OCI-LY7 (cell line): Measurements from ENCODE around the gene CDR2L. TPM values are rescaled to one million over a fixed set of nuclear protein-coding genes. Genes with fewer than 3 reads are reported as not detected.

Source experiments
- BruUV-seq: library from RNA; stranded (reverse); fragments of 400-500 nt; replicated peaks from 2 replicates; lab custom pipeline; 2021; lab: Mats Ljungman, UMichigan
- CTCF ChIA-PET: fragments of 300-600 bp; sonication (Branson Sonifier 250); formaldehyde crosslinking; loops from one replicate; lab custom pipeline; 2022; ENCODE audit warnings: antibody characterized with exemption; ENCODE audit not compliant: unreplicated experiment; lab: Charles Lee
- POLR2A ChIA-PET: fragments of 300-600 bp; sonication (Branson Sonifier 250); formaldehyde crosslinking; loops from one replicate; lab custom pipeline; 2022; ENCODE audit warnings: antibody characterized with exemption; lab: Charles Lee
- DNase-seq: peaks from one replicate; pipeline ENCODE4 v3.0.0-alpha.2; 2015; ENCODE audit warnings: low spot score
- H2AFZ ChIP-seq: fragments of 200-600 bp; sonication (generic), shearing (Covaris generic); 2 replicates; pipeline ENCODE4 v1.6.1; 2014; ENCODE audit warnings: mild to moderate bottlenecking, antibody characterized with exemption, low read length, moderate library complexity
- H3K27ac ChIP-seq: fragments of 200-600 bp; sonication (generic); 2 replicates; pipeline ENCODE4 v1.5.1; 2014; ENCODE audit warnings: mixed run types, low read depth, mild to moderate bottlenecking, moderate library complexity, low read length, inconsistent platforms; ENCODE audit not compliant: poor library complexity, severe bottlenecking
- H3K36me3 ChIP-seq: fragments of 200-600 bp; sonication (generic); 2 replicates; pipeline ENCODE4 v1.6.1; 2014; ENCODE audit warnings: mild to moderate bottlenecking, antibody characterized with exemption, low read length, moderate library complexity, mixed read lengths; ENCODE audit not compliant: insufficient read depth
- H3K4me1 ChIP-seq: fragments of 200-600 bp; sonication (generic); 2 replicates; pipeline ENCODE4 v1.5.1; 2014; ENCODE audit warnings: mild to moderate bottlenecking, low read length; ENCODE audit not compliant: insufficient read depth, poor library complexity, severe bottlenecking
- H3K4me2 ChIP-seq: fragments of 200-600 bp; sonication (generic); 2 replicates; pipeline ENCODE4 v1.6.1; 2014; ENCODE audit warnings: mild to moderate bottlenecking, low read length
- H3K4me3 ChIP-seq: fragments of 200-600 bp; sonication (generic); 2 replicates; pipeline ENCODE4 v1.5.1; 2014; ENCODE audit warnings: mild to moderate bottlenecking, low read depth, low read length; ENCODE audit not compliant: poor library complexity, severe bottlenecking
- H3K79me2 ChIP-seq: fragments of 200-600 bp; sonication (generic); 2 replicates; pipeline ENCODE4 v1.6.1; 2016; ENCODE audit warnings: low read depth, mild to moderate bottlenecking, low read length, moderate library complexity, mixed read lengths; ENCODE audit not compliant: insufficient read depth
- H3K9me2 ChIP-seq: fragments of 200-600 bp; sonication (generic); 2 replicates; pipeline ENCODE4 v1.6.1; 2016; ENCODE audit warnings: mild to moderate bottlenecking, low read length, mixed read lengths; ENCODE audit not compliant: insufficient read depth
- H3K9me3 ChIP-seq: fragments of 200-600 bp; sonication (generic); 2 replicates; pipeline ENCODE4 v1.6.1; 2014; ENCODE audit warnings: mild to moderate bottlenecking, mixed run types, low read length, mixed read lengths
- H4K20me1 ChIP-seq: fragments of 200-600 bp; sonication (generic); 2 replicates; pipeline ENCODE4 v1.6.1; 2014; ENCODE audit warnings: mild to moderate bottlenecking, antibody characterized with exemption, low read length, moderate library complexity, mixed read lengths; ENCODE audit not compliant: insufficient read depth
- EZH2phosphoT487 ChIP-seq: fragments of 200-600 bp; sonication (generic); IDR thresholded peaks from 2 replicates; pipeline ENCODE4 v1.6.1; 2018; ENCODE audit warnings: low read depth, borderline replicate concordance, mild to moderate bottlenecking, mixed run types, antibody characterized with exemption, low read length, moderate library complexity, mixed read lengths
- intact Hi-C: fragments of 100-400 bp; cut with micrococcal nuclease; formaldehyde crosslinking; loops from one replicate; pipeline ENCODE4 v1.10.0; 2022; ENCODE audit not compliant: unreplicated experiment
- total RNA-seq, 2 experiments: library from RNA; depleted of rRNA in 1 of 2; stranded (reverse); fragments of >200 nt in 1 of 2; shearing (Covaris generic) in 1 of 2; gene quantifications; 2 replicates each; pipeline ENCODE4 v1.2.3, GENCODE V29; 2014 to 2022
- TF ChIP-seq, protein P1 (sequence below): fragments of 200-600 bp; sonication (generic); conservative IDR thresholded peaks from 2 replicates; pipeline ENCODE4 v1.5.1; 2014; ENCODE audit warnings: mild to moderate bottlenecking, antibody characterized with exemption, low read length, moderate library complexity, mixed read lengths

The CDR2L gene
- total RNA-seq, 2 experiments from 2014 or later, result 0.49 to 0.79 TPM

- Histone ChIP-seq H2AFZ (no peak overlapping the region), H3K9me3 (no peaks in the 10 kb centered on the region), H3K9me2 (no peaks in the 10 kb centered on the region), H3K4me2 (no peak overlapping the region), H3K4me3 (no peak overlapping the region), H4K20me1 (no peaks in the 10 kb centered on the region), H3K27ac (no peak overlapping the region), H3K36me3 (no peaks in the 10 kb centered on the region), H3K4me1 (no peaks in the 10 kb centered on the region), H3K79me2 (no peaks in the 10 kb centered on the region)
- POLR2A ChIA-PET, result no interaction called here
- intact Hi-C loops, result no loop called here
- TF ChIP-seq, protein P1, sequence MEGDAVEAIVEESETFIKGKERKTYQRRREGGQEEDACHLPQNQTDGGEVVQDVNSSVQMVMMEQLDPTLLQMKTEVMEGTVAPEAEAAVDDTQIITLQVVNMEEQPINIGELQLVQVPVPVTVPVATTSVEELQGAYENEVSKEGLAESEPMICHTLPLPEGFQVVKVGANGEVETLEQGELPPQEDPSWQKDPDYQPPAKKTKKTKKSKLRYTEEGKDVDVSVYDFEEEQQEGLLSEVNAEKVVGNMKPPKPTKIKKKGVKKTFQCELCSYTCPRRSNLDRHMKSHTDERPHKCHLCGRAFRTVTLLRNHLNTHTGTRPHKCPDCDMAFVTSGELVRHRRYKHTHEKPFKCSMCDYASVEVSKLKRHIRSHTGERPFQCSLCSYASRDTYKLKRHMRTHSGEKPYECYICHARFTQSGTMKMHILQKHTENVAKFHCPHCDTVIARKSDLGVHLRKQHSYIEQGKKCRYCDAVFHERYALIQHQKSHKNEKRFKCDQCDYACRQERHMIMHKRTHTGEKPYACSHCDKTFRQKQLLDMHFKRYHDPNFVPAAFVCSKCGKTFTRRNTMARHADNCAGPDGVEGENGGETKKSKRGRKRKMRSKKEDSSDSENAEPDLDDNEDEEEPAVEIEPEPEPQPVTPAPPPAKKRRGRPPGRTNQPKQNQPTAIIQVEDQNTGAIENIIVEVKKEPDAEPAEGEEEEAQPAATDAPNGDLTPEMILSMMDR, result no peak
- no peak for TF ChIP-seq EZH2phosphoT487
- CTCF ChIA-PET, result no interaction called here
- BruUV-seq, result no TSS peak
- DNase-seq, result no peak
These were observed 40.2 kb upstream of the CDR2L start for GRCh38 chr17:74947041-74947754.

GRCh38 chr17:74949455-74950115, 37.8 kb upstream of the CDR2L start:
- no TSS peak for BruUV-seq
- POLR2A ChIA-PET, result no interaction called here
- TF ChIP-seq, protein P1, result no peak
- TF ChIP-seq EZH2phosphoT487, result no peak
- H3K4me1 ChIP-seq, result no peaks in the 10 kb centered on the region
- CTCF ChIA-PET, result interaction anchor here (0.7 to 2.2 kb wide), 2 partner anchors 8 to 11 kb away, joined by 4 to 9 read pairs; no protein-coding TSS in a partner anchor
- intact Hi-C loops, result no loop called here
- no peaks in the 10 kb centered on the region for H3K36me3 ChIP-seq
- H3K27ac ChIP-seq, result no peak overlapping the region
- H4K20me1 ChIP-seq, result no peaks in the 10 kb centered on the region
- no peaks in the 10 kb centered on the region for H3K9me2 ChIP-seq
- no peaks in the 10 kb centered on the region for H3K79me2 ChIP-seq
- no peak for DNase-seq
- H3K4me2 ChIP-seq, result no peak overlapping the region
- H3K9me3 ChIP-seq, result no peaks in the 10 kb centered on the region
- no peak overlapping the region for H3K4me3 ChIP-seq
- H2AFZ ChIP-seq, result no peak overlapping the region

DNA sequence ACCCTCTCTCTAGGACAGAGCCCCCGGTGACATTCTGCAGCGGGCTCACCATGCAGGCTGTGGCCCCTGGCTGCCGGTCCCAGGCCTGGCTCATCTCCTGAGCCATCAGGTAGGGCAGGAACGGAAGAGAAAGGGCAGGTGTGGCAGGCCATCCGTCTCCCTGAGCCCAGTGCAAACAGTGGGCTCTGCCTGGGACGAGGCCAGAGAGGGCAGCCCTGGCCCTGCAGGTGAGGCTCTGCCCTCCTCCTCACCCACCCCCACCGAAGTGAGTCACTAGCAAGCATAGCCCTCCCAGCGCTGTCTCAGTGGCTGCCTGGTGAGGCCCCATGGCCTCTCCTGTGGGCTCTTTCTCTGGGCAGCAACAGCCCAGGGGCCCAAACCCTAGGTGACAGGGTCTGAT, 37.2 kb upstream of the CDR2L start:
- Histone ChIP-seq H3K4me3 (no peak overlapping the region), H3K4me2 (no peak overlapping the region), H3K4me1 (no peaks in the 10 kb centered on the region), H3K9me3 (no peaks in the 10 kb centered on the region), H2AFZ (no peak overlapping the region), H4K20me1 (no peaks in the 10 kb centered on the region), H3K36me3 (no peaks in the 10 kb centered on the region), H3K79me2 (no peaks in the 10 kb centered on the region), H3K9me2 (no peaks in the 10 kb centered on the region), H3K27ac (no peak overlapping the region)
- ChIA-PET POLR2A (no interaction called here), CTCF (interaction anchor here (2.2 kb wide), 1 partner anchor 11 kb away, joined by 9 read pairs; no protein-coding TSS in a partner anchor)
- no peak for TF ChIP-seq EZH2phosphoT487
- TF ChIP-seq, protein P1, result no peak
- DNase-seq, result no peak
- intact Hi-C loops, result no loop called here
- BruUV-seq, result no TSS peak
